ENCODE results near the gene PNMA6F.
"Not testable (repeated sequence)": the region's sequence is repeated elsewhere in the genome, so short reads cannot be mapped to it uniquely, and the experiment has no call there.

PNMA6F gene

DNA sequence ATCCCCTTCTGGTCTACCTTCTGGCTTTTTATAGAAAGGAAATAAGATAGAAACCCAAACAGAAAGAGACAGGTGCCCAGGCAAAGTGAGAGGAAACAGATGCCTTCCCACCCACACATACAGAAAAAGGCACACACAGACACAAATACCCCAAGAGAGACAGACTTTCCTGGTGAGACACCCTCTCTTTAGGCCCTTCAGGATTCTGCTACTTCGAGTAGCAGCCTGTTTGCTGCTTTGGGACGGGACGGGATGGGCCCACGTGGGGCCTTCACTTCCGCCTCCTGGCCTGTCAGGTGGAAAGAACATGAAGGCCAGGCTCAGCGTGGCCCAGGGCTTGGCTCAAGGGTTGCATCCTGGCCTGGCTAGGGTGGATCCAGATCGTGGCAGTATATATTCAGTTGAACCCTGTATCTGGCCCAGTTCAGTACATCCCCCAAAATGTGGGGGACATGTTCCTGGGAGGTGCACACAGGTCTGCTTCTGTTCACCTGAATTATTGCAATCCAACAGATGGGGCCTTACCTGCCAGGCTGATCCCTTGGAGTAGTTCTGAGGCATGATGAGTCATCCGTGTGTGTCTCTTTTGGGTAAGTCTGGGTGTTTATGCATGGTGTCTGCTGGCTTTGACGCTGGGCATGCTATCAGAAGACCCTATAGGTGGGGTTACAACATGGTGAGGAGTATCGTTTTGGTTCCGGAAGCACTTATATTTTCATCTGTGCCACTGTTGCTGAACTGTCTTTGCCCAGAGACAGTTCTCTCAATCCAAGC is 14.7 kb upstream of the PNMA6F start:
- Histone ChIP-seq H3K36me3 (ENCODE audit: insufficient read depth, low read length) (no peaks in the 10 kb centered on the region), H3K4me3 (ENCODE audit: low read depth, low read length) (no peak overlapping the region), H3K27ac (ENCODE audit: low read depth, low read length) (no peak overlapping the region), H3K27me3 (ENCODE audit: insufficient read depth, low read length) (no peaks in the 10 kb centered on the region), H2AFZ (ENCODE audit: low read length, unreplicated experiment) (no peak overlapping the region), H3K79me2 (ENCODE audit: control insufficient read depth, insufficient read depth, low read length, unreplicated experiment) (peaks cover 19% of the 10 kb centered on the region), H3K4me1 (ENCODE audit: control insufficient read depth, insufficient read depth, low read length, unreplicated experiment) (peaks cover 6% of the 10 kb centered on the region)

DNA sequence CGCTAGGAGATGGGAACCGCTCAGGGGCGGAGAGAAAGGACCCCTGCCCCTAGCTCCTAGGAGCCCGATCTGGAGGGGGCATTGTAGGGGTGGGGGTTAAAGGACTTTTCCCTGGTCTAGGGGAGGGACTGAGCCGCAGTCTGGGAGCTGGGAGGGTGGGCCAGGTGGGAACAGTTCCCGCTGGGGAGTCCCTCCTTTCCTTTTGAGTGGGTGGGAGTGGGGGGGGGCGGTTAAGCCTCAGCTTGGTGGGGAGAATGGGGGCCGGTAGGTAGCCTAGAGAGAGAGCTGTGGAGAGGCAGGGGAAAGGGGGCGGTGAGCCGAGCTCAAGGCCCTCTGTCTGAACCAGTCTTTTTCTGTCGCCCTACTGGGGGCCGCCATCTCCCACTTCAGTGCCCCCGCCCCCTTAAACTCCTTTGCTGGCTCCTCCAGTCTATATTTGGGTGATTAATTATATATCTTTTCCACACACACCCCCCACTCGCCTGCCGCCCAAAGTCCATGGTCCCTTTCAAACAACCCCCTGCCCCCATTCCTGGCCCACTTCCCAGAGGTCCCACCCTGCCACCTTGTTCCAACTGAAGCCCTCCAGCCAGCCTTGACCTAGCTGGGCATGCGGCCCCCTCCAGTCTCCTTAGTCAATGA is 13.2 kb upstream of the PNMA6F start:
- peaks cover 19% of the 10 kb centered on the region for H3K79me2 ChIP-seq (ENCODE audit: control insufficient read depth, insufficient read depth, low read length, unreplicated experiment)

DNA sequence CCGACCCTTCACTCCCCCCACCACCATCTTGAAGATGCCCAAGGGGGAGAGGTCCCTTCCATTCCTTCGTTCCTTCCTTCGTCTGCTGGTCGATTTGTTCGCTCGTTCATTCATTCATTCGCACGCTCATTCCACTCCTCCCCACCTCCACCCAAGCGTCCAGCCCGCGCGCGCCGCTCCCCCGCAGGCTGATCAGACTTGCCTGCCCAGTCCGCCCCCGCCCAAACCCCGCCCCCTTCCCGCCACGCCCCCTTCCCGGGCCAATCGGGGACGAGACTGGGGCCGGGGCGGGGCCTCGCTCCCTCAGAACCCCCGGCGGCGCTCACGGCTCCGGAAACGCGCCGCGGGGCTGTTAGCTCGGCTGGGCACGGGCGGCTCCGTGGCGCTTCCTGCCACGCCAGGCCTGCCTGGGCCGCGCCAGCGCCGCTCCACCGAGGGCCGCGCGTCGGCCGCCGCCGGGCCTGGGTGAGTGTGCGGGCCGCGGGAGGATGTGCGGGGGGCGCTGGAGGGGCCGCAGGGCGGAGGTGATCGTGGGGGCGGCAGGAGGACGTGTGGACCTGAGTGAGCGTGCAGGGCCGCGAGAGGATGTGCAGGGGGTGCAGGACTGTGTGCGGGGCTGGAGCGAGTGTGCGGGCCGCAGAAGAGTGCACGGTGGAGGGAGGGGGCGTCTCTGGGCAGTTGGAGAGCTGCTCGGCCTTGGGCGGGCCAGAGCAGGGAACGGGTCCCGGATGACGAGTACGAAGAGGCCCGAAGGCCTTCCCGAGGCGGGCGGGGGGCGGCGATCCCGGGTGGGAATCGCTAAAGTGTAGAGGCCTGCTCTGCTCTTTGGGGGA is 12.5 kb upstream of the PNMA6F start, which contains the start of gene ZNF275:
TSS of gene ZNF275 (plus strand) at position 333 of the 833 bp plus-strand sequence. CDS start 2,527 bp downstream, outside the sequence.
- Histone ChIP-seq H3K27ac (ENCODE audit: low read depth, low read length) (peak within 1 kb of the TSS; percentile 64), H3K4me1 (ENCODE audit: control insufficient read depth, insufficient read depth, low read length, unreplicated experiment) (peaks cover 6% of the 10 kb centered on the region), H2AFZ (ENCODE audit: low read length, unreplicated experiment) (peak within 1 kb of the TSS; percentile 50), H3K27me3 (ENCODE audit: insufficient read depth, low read length) (peaks cover 5% of the 10 kb centered on the region), H3K79me2 (ENCODE audit: control insufficient read depth, insufficient read depth, low read length, unreplicated experiment) (peaks cover 19% of the 10 kb centered on the region), H3K36me3 (ENCODE audit: insufficient read depth, low read length) (no peaks in the 10 kb centered on the region), H3K4me3 (ENCODE audit: low read depth, low read length) (peak within 1 kb of the TSS; percentile 87)

More for the DNA sequence above, 13.2 kb upstream of the PNMA6F start:
- no peaks in the 10 kb centered on the region for H3K27me3 ChIP-seq (ENCODE audit: insufficient read depth, low read length)
- no peaks in the 10 kb centered on the region for H3K36me3 ChIP-seq (ENCODE audit: insufficient read depth, low read length)
- no peak overlapping the region for H3K27ac ChIP-seq (ENCODE audit: low read depth, low read length)
- H3K4me1 ChIP-seq (ENCODE audit: control insufficient read depth, insufficient read depth, low read length, unreplicated experiment) = peaks cover 6% of the 10 kb centered on the region
- peak overlapping the region; percentile 87 for H3K4me3 ChIP-seq (ENCODE audit: low read depth, low read length)
- no peak overlapping the region for H2AFZ ChIP-seq (ENCODE audit: low read length, unreplicated experiment)

DNA sequence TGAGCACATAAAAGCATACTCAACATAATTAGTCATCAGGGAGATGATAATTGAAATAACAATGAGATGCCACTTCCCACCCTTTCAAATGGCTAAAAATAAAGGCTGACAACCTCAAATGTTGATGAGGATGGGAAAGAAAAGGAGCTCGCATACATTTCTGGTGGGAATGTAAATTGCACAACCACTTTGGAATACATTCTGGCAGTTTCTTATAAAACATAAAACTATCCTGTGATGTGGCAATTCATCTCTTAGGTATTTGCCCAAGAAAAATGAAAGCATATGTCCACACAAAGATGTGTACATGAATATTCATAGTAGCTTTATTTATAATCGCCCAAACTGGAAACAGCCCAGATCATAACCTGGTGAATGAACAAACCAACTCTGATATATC is 11.7 kb upstream of the PNMA6F start:
- Histone ChIP-seq H3K27ac (ENCODE audit: low read depth, low read length) (peak overlapping the region; percentile 64), H2AFZ (ENCODE audit: low read length, unreplicated experiment) (peak overlapping the region; percentile 50)

DNA sequence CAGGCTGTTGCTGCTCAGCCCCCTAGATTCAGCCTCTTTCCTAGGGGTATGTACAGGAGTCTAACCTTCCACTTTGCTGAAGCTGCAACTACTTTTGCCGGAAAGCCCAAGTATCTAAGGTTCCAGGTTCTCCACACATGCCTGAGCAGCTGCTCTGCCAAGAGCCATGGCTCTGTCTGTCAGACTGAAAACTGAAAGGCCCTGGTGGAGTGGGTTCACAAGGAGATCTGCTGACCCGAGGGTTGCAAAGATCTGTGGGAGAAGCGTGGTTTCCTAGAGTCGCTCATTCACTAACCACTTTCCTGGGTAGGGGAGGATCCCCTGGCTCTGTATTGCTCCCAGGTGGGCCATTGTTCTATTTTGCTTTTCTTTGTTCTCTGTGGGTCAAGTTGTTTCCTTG is 6.0 kb upstream of the PNMA6F start:
- H3K79me2 ChIP-seq (ENCODE audit: control insufficient read depth, insufficient read depth, low read length, unreplicated experiment) = no peaks in the 10 kb centered on the region
- peaks cover 41% of the 10 kb centered on the region for H3K27me3 ChIP-seq (ENCODE audit: insufficient read depth, low read length)
- no peaks in the 10 kb centered on the region for H3K4me1 ChIP-seq (ENCODE audit: control insufficient read depth, insufficient read depth, low read length, unreplicated experiment)
- no peak overlapping the region for H2AFZ ChIP-seq (ENCODE audit: low read length, unreplicated experiment)
- H3K4me3 ChIP-seq (ENCODE audit: low read depth, low read length) = no peak overlapping the region
- no peak overlapping the region for H3K27ac ChIP-seq (ENCODE audit: low read depth, low read length)
- H3K36me3 ChIP-seq (ENCODE audit: insufficient read depth, low read length) = no peaks in the 10 kb centered on the region

More for the DNA sequence above, 11.7 kb upstream of the PNMA6F start:
- H3K79me2 ChIP-seq (ENCODE audit: control insufficient read depth, insufficient read depth, low read length, unreplicated experiment) = peaks cover 18% of the 10 kb centered on the region
- H3K4me3 ChIP-seq (ENCODE audit: low read depth, low read length) = peak overlapping the region; percentile 87
- no peaks in the 10 kb centered on the region for H3K36me3 ChIP-seq (ENCODE audit: insufficient read depth, low read length)
- peaks cover 6% of the 10 kb centered on the region for H3K4me1 ChIP-seq (ENCODE audit: control insufficient read depth, insufficient read depth, low read length, unreplicated experiment)
- H3K27me3 ChIP-seq (ENCODE audit: insufficient read depth, low read length) = peaks cover 8% of the 10 kb centered on the region

DNA sequence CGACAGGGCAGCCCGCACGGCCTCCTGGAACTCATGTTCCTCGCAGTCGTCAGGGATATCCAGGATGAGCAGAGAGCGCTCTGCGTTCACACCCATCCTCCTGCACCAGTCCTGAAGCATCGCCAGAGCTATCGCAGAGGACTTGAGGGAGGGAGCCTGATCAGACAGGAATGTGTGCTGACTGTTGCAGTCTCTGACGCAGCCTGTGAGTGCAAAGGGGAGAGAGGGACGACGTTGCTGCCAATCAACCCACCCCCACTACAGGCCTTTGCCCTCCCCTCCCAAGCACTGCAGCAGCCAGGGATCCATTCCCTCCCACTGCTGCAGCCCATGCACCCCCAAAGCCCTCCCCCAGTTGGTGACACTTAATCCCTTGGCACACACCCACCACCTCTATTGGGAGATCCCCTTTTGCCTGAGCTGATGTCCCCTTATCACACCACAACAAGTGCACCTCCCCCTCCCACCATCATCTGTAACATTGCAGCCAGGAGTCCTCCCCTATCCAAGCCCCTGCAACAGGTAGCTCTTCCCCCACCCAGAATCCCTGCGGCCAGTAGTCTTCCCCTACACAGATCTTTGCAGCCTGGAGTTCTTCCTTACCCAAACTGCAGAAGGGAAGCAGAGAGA is 897 bp downstream of the PNMA6F start:
- Histone ChIP-seq H2AFZ (ENCODE audit: low read length, unreplicated experiment) (no peak overlapping the region), H3K27ac (ENCODE audit: low read depth, low read length) (no peak overlapping the region), H3K4me1 (ENCODE audit: control insufficient read depth, insufficient read depth, low read length, unreplicated experiment) (no peaks in the 10 kb centered on the region), H3K4me3 (ENCODE audit: low read depth, low read length) (no peak overlapping the region), H3K27me3 (ENCODE audit: insufficient read depth, low read length) (peaks cover 28% of the 10 kb centered on the region), H3K79me2 (ENCODE audit: control insufficient read depth, insufficient read depth, low read length, unreplicated experiment) (no peaks in the 10 kb centered on the region), H3K36me3 (ENCODE audit: insufficient read depth, low read length) (no peaks in the 10 kb centered on the region)

DNA sequence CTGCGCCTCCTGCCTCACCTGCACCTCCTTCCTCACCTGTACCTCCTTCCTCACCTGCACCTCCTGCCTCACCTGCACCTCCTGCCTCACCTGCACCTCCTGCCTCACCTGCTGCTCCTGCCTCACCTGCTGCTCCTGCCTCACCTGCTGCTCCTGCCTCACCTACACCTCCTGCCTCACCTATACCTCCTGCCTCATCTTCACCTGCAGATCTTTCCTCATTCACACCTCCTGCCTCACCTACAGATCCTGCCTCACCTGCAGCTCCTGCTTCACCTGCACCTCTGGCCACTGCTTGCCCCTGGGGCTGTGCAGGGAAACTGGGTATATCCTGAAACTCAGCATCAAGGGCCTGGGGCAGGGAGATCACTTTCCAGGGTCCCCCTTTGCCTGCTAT is 1.5 kb downstream of the PNMA6F start:
- not testable (repeated sequence) for H3K79me2 ChIP-seq (ENCODE audit: control insufficient read depth, insufficient read depth, low read length, unreplicated experiment); H3K4me3 ChIP-seq (ENCODE audit: low read depth, low read length); H3K27ac ChIP-seq (ENCODE audit: low read depth, low read length); H3K36me3 ChIP-seq (ENCODE audit: insufficient read depth, low read length); H3K4me1 ChIP-seq (ENCODE audit: control insufficient read depth, insufficient read depth, low read length, unreplicated experiment); H2AFZ ChIP-seq (ENCODE audit: low read length, unreplicated experiment)
- peaks cover 24% of the 10 kb centered on the region for H3K27me3 ChIP-seq (ENCODE audit: insufficient read depth, low read length)

DNA sequence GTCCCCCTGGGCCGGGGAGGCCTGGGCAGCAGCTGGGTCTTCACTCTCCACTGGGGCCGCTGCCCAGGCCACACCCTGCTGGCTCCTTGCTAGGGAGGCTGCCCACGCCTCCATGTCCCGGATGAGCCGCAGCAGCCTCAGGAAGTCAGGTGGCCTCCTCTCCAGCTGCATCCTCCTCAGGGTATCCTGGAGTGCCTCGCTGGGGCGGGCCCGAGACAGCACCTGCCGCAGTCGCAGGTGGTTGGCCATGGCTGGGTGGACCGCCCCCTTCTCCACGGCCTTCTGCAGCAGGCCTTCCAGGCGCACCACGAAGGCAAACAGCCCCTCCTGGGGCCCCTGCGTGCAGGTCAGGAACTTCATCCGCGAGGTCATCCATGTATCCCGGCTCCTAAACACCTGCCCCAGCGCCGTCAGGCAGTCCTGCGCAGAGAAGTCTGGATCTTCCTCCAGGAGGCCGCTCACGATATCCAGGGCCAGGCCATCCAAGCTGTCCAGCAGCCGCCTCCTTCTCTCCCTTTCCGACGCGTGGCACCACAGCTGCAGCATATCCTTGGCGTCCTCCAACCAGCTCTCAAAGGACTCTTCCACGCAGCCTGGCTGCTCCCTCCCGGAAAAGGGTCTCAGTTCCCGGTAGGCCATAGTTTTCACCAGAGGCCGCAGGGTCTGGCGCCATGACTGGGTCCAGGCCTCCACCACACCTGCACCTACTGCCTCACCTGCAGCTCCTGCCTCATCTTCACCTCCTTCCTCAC is 2.1 kb downstream of the PNMA6F start:
- no peak overlapping the region for H3K4me3 ChIP-seq (ENCODE audit: low read depth, low read length)
- H3K27me3 ChIP-seq (ENCODE audit: insufficient read depth, low read length) = peaks cover 24% of the 10 kb centered on the region

DNA sequence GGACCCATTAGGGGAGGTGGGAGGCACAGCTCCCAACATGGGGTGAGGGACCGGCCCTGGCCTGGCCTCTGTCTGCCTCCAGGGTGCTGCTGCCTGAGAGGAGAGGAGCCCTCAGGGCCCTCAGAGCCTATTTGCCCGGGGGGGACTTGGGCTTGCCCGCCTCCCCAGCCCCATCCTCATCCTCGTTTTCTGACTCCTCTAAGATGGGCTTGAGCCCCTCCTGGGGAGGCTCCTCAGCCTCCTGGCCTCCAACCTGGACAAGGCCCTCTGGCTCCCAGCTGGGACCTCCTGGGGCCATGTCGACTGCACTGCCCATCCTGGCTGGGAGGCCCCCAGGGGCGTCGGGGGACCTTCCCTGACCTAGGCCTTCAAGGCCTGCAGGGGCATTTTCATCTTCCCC is 2.8 kb downstream of the PNMA6F start:
- H3K4me1 ChIP-seq (ENCODE audit: control insufficient read depth, insufficient read depth, low read length, unreplicated experiment) = no peaks in the 10 kb centered on the region
- no peaks in the 10 kb centered on the region for H3K36me3 ChIP-seq (ENCODE audit: insufficient read depth, low read length)
- no peak overlapping the region for H2AFZ ChIP-seq (ENCODE audit: low read length, unreplicated experiment)
- H3K4me3 ChIP-seq (ENCODE audit: low read depth, low read length) = no peak overlapping the region
- no peak overlapping the region for H3K27ac ChIP-seq (ENCODE audit: low read depth, low read length)
- peaks cover 19% of the 10 kb centered on the region for H3K27me3 ChIP-seq (ENCODE audit: insufficient read depth, low read length)
- no peaks in the 10 kb centered on the region for H3K79me2 ChIP-seq (ENCODE audit: control insufficient read depth, insufficient read depth, low read length, unreplicated experiment)

More for the DNA sequence above, 2.1 kb downstream of the PNMA6F start:
- no peaks in the 10 kb centered on the region for H3K36me3 ChIP-seq (ENCODE audit: insufficient read depth, low read length)
- H3K79me2 ChIP-seq (ENCODE audit: control insufficient read depth, insufficient read depth, low read length, unreplicated experiment) = no peaks in the 10 kb centered on the region
- no peak overlapping the region for H2AFZ ChIP-seq (ENCODE audit: low read length, unreplicated experiment)
- no peak overlapping the region for H3K27ac ChIP-seq (ENCODE audit: low read depth, low read length)
- H3K4me1 ChIP-seq (ENCODE audit: control insufficient read depth, insufficient read depth, low read length, unreplicated experiment) = no peaks in the 10 kb centered on the region
